NOMO-1 (cell line): Measurements from ENCODE around the gene MUS81.
A peak's percentile ranks its signal among the peaks of the same experiment; 100 is the strongest.
"Not testable (repeated sequence)": the region's sequence is repeated elsewhere in the genome, so short reads cannot be mapped to it uniquely, and the experiment has no call there.

Source experiments
- DNase-seq, 2 experiments: peaks; one replicate each; lab custom pipeline; 2025; ENCODE audit not compliant: unreplicated experiment in 2 of 2; lab: John Stamatoyannopoulos, UW

The MUS81 gene

GRCh38 chr11:65860278-65861164 lies at the start of gene MUS81:
Gene MUS81 (plus strand): TSS chr11:65860433. CDS start chr11:65860754, 321 bp downstream.
- DNase-seq = peak; percentile 95 to 98

- DNase-seq = peak in 1 of 2 experiments; percentile 37
Measured at GRCh38 chr11:65811764-65812475, 48.3 kb upstream of the MUS81 start.

GRCh38 chr11:65814131-65814985 lies 45.9 kb upstream of the MUS81 start:
- peak; percentile 66 to 70 for DNase-seq

GRCh38 chr11:65814986-65815565 lies 45.2 kb upstream of the MUS81 start:
- DNase-seq = no peak

- no peak for DNase-seq
Measured at GRCh38 chr11:65816696-65817095, 43.5 kb upstream of the MUS81 start.

GRCh38 chr11:65817312-65817834 lies 42.9 kb upstream of the MUS81 start:
- DNase-seq = no peak

- peak; percentile 80 to 89 for DNase-seq
Measured at GRCh38 chr11:65817835-65818680, 42.2 kb upstream of the MUS81 start.

- DNase-seq = peak in 1 of 2 experiments; percentile 23
Measured at GRCh38 chr11:65821107-65821506, 39.1 kb upstream of the MUS81 start.

GRCh38 chr11:65822776-65823528 lies 37.3 kb upstream of the MUS81 start:
- no peak for DNase-seq

- no peak for DNase-seq
Measured at GRCh38 chr11:65826984-65827735, 33.1 kb upstream of the MUS81 start.

- no peak for DNase-seq
Measured at GRCh38 chr11:65829459-65829858, 30.8 kb upstream of the MUS81 start.

GRCh38 chr11:65832231-65832630 lies 28.0 kb upstream of the MUS81 start:
- DNase-seq = not testable (repeated sequence)

GRCh38 chr11:65833297-65834030 lies 26.8 kb upstream of the MUS81 start, which contains the start of gene SNX32:
Gene SNX32 (plus strand): TSS chr11:65833963. CDS start chr11:65834066, 103 bp downstream.
- DNase-seq = peak; percentile 92 to 93

GRCh38 chr11:65834202-65834601 lies 26.0 kb upstream of the MUS81 start:
- no peak for DNase-seq

- DNase-seq = no peak
Measured at GRCh38 chr11:65842144-65842543, 18.1 kb upstream of the MUS81 start.

- DNase-seq = no peak
Measured at GRCh38 chr11:65843811-65844210, 16.4 kb upstream of the MUS81 start.

- DNase-seq = no peak
Measured at GRCh38 chr11:65844231-65844872, 15.9 kb upstream of the MUS81 start.
